HG02943 (cell line): ENCODE data around the gene SELENOP.
"Not testable (repeated sequence)": the region's sequence is repeated elsewhere in the genome, so short reads cannot be mapped to it uniquely, and the experiment has no call there.

Source experiments
- ATAC-seq: cut with Tn5 transposase; IDR thresholded peaks from one replicate; pipeline ENCODE4 v1.9.1; 2021; ENCODE audit warnings: mild to moderate bottlenecking, low read depth, moderate library complexity; ENCODE audit not compliant: unreplicated experiment

Gene SELENOP

DNA sequence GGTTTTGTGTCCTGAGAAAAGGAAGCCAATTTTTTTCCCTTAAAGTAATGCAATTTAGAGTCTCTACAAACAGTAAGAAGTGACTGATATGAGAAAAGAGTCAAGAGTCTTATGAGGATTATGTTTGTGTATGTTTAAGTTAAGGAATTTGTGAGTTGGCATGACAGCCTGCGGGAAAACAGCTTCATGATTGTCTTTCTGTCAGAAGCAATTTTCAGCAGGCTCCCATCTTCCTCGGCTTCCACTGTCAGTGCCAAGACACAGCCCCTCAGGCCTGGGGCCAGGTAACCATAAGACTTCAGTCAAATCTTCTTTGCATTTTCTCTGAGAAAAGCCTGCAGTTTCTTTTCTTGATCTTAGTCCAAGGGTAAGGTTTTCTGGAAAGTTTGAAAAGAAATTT is 17.0 kb upstream of the SELENOP start:
- no peak for ATAC-seq

DNA sequence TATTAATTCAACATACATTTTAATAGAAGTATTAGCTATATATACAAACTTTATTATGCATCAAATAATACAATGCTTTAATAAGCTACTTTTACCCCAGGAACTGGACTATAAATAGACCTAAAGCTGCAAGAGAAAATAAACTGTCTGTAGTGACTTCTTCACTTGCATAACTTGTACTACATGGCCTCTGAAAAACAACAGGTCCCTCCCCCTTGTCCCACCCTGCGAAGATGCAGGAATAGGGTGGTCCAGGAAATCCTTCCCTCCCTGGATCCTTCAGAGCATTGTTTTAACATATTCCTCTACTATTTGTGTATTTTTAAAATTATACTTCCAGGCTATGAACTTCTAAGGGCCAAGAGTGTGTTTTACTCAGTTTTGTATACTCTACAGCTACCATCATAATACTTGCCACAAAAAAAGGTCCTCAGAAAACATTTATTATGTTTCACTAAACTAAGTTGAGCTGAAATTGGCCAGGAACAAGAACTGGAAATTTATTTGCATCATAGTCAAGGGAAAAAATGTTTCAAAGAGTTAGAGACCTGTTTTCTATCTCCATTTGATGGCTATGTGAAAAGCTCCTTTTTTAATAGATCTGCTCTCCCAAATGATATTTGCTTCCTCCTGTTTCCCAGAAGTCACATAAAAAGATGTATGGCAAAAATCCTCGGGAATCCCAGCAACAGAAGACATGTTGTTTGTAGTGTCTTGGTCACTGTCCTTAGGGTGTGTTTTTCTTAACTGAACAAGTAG is 15.2 kb upstream of the SELENOP start:
- ATAC-seq = no peak

DNA sequence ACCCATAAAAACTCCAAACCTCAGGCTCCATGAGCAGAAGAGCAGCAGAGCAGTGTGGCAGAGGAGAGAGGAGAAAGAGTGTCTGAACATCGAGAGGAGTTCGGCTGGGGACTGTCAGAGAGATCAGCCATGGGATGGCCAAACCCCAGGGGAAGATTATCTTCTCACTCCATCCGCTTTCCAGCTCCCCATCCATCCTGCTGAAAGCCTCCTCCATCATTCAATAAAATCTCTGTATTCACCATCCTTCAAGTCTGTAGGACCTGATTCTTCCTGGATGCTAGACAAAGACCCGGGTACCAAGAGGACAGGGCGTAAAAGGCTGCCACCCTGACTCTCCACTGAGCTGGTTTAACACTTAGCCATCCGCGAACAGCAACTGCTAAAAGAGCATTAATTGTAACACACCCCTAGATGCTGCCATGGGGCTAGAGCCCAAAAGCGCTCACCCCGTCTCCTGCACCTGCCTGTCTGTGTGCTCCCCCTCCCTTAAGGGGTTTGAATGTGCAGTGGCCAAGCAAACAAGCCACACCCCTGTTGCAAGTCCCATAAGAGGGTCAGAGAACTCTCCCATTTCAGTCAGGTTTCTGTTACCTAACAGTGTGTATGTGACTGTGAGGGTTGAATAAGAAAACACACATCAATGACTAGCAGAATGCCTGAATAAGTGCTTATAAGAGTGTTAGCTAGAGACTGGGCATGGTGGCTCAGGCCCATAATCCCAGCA is 13.9 kb upstream of the SELENOP start:
- no peak for ATAC-seq

DNA sequence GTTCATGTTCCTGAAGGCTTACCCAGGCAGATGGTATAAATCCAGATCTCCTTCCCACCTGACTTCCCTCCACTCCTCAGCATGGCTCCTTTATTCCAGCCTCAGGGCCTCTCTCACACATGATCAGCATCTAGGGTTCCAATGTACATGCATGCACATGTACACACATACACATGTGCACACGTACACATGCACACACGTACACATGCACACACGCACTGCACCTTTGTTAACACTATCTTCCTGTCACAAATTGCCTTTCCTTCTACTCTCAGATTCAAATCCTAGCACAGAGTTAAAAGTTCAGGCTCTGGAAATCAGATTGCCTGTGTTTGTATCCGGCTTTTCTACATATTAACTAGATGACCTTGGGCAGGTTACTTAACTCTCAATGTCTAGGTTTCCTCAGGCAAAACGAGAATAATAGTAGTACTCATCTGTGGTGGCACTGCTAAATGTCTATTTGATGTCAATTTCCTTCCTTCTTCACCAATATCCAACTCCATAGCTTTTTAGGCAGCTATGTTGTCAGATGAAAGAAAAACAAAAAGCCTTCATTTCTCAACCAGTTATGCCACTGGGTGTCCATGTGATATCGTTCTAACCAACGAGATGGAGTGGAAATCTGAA is 12.8 kb upstream of the SELENOP start:
- ATAC-seq = no peak

DNA sequence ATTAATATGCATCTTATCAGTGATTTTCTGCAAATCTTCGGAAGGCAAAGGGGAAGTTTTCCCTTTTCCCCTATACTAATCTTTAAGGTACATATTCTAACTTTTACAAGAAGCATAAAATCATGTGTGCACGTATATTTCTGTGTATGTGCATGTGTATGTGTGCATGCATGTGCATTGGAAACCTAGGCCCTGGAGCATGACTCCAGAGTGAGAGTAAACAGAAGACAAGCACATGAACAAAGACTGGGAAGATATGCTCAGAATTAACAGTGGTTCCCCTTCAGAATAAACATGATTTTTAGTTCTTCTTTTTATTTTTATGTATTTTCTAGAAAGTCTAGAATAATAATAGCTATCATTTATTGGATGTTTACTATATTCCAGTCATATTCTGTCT is 10.9 kb upstream of the SELENOP start:
- no peak for ATAC-seq

DNA sequence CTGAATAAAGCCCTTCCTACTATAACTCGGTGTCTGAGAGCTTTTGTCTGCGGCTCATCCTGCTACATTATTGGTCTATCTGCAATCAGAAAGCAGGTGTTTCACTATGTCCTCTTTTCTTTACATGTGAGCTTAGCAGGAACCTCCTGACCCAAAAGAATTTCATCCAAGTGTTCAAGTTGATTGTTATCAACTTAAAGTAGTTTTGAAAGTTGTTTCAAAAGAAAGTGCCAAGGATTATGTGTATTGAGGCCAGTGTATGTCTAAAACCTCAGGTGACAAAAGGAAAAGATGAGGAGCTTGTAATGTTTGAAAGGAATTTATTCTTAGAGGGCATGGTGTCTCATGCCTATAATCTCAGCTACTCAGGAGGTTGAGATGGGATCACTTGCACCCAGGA is 8.1 kb upstream of the SELENOP start:
- no peak for ATAC-seq

DNA sequence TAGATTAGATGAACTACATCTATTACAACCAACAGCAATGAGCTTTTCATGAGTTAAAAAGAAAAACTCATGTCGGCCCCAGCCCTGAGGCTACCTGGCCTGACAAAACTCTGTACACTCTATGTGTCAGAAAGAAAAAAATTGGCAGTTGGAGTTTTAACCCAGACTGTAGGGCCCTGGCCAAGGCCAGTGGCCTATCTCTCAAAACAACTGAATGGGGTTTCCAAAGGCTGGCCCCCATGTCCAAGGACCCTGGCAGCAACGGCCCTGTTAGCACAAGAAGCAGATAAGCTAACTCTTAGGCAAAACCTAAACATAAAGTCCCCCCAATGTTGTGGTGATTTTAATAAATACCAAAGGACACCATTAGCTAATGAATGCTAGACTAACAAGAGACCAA is 4.9 kb upstream of the SELENOP start:
- not testable (repeated sequence) for ATAC-seq

DNA sequence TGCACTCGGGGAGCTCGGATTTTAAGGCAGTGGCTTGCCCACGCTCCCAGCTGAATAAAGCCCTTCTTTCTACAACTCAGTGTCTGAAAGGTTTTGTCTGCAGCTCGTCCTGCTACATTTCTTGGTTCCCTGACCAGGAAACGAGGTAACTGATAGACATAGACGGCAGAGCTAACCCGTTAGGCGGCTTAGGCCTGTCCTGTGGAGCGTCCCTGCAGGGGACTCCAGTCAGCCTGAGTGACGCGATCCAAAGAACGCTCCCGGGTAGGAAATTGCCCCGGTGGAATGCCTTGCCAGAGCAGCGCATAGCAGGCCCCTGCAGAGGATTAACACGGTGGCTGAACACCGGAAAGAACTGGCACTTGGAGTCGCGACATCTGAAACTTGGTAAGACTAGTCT is 1.8 kb upstream of the SELENOP start:
- ATAC-seq = no peak

DNA sequence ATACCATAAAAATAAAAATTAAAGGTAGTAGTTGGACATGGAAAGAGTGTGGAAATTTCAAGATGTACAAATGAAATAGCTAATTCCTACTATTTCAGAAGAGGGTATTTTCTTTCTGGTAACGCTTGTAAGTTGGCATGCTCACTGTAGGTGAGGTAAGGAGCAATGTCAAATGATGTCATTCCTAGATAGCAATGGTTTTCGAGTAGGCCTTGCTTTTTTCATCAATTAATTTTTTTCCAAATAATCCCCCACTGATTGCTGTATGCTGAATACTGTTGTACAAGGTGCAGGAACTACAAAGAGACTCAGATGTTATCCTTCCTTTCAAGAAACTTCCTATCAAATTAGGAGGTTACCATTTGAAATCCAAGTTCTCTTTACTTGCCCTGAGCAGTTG is 928 bp upstream of the SELENOP start:
- no peak for ATAC-seq

DNA sequence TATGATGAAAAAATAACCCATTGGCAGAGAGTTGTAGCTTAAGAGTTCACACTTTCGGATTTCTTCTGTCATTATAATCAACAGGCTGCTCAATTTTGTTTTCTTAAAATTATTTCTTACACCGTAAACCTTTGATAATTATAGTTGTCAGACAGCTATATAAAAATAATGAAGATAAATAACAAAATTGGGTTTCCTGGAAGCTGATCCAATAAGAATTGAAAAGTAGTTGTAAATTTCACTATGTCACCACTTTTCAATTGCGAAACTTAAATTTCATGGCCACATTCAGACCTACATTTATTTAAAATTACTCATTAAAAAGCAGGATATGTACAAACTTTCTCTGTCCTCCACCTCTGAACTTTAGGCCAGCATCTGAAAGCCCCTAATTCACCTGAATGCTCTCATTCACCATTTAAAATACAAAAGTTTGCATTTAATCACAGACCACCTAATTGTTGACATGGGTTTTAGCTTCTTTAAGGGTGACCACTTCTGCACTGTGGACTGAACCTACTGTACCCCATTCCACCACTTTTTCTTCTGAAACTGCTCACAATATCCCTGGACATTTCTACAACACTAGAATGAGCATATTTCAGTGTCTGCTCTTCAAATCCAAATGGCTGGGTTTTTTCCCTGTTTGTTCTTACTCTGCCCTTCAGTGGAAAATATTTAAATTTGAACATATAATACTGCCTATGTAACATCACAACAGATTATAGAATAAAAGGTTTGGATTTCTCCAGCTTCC is 680 bp downstream of the SELENOP start:
- ATAC-seq = no peak

DNA sequence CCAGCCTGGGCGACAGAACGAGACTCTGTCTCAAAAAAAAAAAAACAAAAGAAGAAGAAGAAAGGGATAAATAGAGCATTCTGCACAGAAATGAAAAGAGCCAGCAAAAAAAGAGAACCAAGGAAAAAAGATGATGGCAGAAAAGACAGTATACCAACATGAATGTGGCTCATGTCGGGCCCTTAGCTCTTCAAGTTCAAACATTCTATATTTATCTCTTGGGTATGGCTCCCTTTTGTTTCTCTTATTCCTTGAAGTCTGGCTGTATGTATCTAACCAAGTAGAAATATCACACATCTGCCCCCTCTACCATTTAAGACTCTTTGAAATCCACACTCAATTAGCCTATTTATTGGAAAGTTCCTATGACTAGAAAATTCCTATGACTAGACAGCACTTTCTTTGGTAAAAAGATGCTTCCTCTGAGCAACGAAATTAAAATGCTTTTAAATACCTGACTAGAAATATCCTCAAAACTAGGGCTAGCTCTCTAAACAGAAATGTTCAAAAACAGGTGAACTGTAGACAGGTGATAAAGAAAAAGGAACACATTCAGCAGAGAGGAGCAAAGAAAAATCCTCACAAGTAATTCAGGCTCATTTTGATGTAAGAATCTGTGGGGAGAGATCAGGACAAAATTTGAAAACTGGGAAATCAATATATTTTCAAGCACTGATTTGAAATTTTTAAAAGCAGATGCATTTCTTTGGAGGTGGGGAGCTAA is 2.6 kb downstream of the SELENOP start:
- ATAC-seq = no peak

DNA sequence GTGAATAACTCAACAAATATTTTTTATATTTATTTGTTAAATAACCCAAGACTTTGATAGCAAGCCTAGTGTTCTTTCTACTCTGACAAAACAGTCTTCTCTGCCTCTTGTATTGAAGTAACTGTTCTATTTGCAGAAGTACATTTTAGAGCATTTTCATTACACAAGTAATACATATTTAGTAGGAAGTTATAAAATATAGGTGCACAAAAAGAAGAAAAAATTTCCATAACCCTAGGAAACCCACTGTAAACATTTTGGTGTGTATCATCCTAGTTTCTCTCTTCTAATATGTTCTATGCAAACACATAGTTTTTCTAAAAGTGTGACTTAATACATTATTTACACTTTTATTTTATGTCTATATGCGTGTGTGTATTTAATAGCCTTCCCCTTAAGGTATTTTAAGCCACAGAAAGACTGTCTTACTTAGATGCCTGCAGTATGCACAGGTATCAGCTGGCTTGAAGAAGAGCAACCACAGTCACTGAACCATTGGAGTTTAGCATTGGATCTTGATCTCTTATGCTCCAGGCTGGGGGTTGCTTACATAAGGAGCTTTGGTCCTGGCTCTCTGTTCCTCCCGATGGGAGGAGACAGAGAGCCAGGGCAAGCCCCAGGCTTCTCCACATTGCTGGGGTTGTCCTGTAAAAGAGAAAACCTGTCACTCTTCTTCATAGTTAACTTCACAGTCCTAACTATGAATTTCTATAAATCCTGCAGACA is 3.8 kb downstream of the SELENOP start:
- ATAC-seq = no peak

DNA sequence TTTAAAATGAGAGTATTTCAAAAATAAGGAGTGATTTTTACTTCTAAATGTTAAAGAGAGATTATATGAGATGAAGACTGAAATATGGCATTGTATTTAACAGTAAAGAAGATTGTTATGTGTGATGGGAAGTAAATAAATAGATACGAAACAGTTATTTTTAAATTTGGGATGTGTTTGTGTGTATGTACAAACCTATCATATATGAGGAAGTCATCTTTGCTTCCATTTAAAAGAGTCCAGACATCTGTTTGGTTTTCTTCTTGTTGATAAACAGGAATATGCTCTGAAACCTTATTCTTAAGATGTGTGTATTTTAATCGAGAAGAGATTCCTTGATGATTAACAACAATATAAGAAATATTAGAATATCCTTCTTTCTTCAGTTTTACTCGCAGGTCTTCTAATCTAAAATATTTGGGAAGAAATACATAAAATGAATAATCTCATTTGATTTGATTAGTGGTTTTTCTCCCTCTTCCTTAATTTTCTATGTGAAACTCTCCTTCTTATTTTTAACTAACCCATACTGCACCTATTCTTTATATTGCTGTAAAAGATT is 4.9 kb downstream of the SELENOP start:
- ATAC-seq = no peak

DNA sequence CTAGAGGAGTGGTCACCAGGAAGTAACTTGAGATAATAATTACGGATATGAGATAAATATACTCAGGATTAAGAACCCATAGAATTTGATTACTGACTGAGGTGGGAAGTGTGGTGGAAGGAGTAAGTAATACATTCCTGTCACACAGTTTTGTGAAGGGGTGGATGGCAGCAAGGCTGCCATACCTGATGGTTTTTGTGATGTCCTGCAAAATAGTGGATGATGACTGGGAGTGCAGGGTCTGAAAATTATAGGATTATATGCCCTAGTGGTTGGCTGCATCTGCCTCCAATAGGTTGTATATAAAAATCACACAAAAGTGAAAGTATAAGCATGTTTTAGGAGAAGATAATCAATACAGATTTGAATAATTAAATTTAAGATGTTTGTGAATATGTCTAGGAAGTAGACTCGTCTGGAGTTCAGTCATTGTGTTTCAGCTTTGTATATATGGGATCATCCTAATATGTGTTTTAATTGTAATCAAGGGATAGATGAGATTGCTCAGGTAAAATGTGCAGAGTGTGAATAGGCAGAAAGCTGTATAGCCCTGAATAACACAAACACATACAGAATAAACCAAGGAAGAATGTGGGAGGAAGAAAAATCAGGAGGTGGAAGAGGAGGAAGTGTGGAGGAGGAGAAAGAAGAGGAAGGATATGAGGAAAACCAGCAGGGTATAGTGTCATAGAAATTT is 5.5 kb downstream of the SELENOP start:
- ATAC-seq = no peak

DNA sequence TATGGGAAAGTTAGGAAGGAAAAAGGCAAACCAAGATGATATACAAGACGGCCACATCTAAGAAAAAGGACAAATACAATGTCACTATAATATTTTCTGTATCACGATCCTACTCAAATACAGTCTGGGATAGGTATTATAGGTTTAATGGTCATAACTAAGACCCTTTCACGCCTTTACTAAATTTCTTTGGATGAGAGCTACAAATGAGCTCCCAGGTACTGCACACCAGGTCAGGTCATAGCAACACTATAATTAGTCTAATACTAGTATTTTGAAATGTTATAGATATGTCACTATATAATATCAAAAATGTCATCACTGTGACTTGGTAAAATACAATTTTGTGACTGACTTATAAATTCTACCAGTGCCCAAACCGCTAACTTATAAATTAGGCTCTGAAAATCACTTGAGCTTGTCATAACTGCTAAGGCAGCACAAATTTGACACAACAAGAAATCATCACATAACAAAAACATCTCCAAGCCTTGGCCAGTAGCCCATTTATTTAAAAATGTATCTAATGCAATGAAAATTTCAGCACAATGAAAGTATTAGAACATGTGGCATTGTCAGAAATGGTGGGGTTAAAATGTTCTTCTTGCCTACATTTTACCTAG is 6.9 kb downstream of the SELENOP start:
- ATAC-seq = no peak

DNA sequence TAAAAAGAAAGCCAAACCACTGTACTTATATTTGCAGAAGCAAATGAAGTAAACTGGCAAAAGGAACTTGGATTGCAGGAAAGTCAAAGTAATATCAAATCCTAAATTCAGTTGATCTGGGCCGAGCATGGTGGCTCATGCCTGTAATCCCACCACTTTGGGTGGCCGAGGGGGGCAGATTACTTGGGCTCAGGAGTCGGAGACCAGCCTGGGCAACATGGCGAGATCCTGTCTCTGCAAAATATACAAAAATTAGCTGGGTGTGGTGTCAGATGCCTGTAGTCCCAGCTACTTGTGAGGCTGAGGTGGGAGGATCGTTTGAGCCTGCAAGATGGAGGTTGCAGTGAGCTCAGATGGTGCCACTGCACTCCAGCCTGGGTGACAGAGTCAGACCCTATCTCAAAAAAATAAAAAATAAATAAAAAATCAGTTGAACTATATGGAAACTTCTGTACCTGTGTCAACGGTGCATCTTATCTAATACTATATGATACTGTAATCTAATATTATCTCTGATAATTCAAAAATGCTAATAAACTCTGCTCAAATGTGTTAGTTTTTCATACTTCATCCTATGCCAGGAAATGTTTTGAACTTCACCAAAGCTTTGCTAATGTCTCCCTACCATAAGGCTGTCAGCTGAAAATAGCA is 10.1 kb downstream of the SELENOP start:
- no peak for ATAC-seq

DNA sequence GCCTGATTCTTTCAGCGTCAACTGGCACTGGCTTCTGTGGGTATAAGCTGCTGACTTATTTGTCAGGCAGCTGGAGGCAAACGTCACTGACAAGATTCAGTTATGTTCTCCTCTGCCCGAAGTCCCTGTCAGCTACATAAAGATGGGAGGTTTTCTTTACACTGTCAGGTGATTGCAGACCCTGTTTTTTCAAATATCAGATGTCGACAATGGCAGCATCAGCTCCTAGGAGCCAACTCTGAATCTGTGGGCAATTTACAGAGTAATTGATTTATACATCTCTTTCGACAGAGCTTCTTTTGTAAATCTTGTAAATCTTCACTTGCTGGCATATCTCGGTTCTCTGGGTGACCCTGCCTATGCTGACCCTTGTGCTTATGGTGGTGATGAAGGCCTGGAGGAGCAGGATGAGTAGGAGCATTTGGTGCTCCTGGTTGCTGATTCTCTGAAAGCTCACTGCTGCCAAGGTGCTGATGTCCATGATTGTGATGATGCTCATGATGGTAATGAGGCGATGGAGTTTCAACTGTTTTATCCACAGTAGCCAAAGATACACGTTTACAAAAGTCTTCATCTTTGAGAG is 10.9 kb downstream of the SELENOP start:
- ATAC-seq = no peak
